H1 (cell line): ENCODE data around the gene CDH2. TPM values are rescaled to one million over a fixed set of nuclear protein-coding genes. Genes with fewer than 3 reads are reported as not detected.

Experiments used
- BCL11A ChIP-seq, 2 experiments: IDR thresholded peaks; one replicate each; pipeline ENCODE4 v1.6.1; 2011; ENCODE audit warnings: low read depth in 2 of 2, low read length in 2 of 2, mild to moderate bottlenecking in 2 of 2
- CHD1 ChIP-seq: IDR thresholded peaks from 2 replicates; pipeline ENCODE4 v1.6.1; 2012; ENCODE audit warnings: low read depth, low read length, improper control_type of control experiment
- CHD2 ChIP-seq: IDR thresholded peaks from 2 replicates; pipeline ENCODE4 v1.6.1; 2012; ENCODE audit warnings: low read length, improper control_type of control experiment
- CREB1 ChIP-seq: IDR thresholded peaks from 2 replicates; pipeline ENCODE4 v1.6.1; 2012; ENCODE audit warnings: inconsistent platforms
- POLR2A ChIP-seq, 2 experiments: IDR thresholded peaks; 1 replicate in 1 of 2; 2 replicates in 1 of 2; pipeline ENCODE4 v1.6.1; 2011; ENCODE audit warnings: low read depth in 2 of 2, low read length in 2 of 2, mild to moderate bottlenecking in 2 of 2; ENCODE audit errors: control extremely low read depth in 1 of 2
- RXRA ChIP-seq: IDR thresholded peaks from 2 replicates; pipeline ENCODE4 v1.6.1; 2011; ENCODE audit warnings: low read depth, mild to moderate bottlenecking, low read length, moderate library complexity; ENCODE audit not compliant: insufficient read depth
- SP1 ChIP-seq: IDR thresholded peaks from 2 replicates; pipeline ENCODE4 v1.6.1; 2011; ENCODE audit warnings: low read depth, low read length
- SP2 ChIP-seq: IDR thresholded peaks from 2 replicates; pipeline ENCODE4 v1.6.1; 2012; ENCODE audit warnings: mild to moderate bottlenecking, low read length, inconsistent platforms
- polyA plus RNA-seq, 7 experiments: library from polyadenylated mRNA; depleted of rRNA in 3 of 7; stranded (reverse) in 5 of 7; unstranded in 2 of 7; fragments of >200 nt in 5 of 7; fragments of 200-250 nt in 2 of 7; gene quantifications; 1 replicate in 5 of 7; 2 replicates in 1 of 7; 4 replicates in 1 of 7; pipeline versions ENCODE4 v1.2.1 to v1.2.3, GENCODE V29; 2011 to 2013; ENCODE audit warnings: missing spikeins in 2 of 7, mixed read lengths in 2 of 7
- total RNA-seq: library from RNA; stranded (reverse); fragmentation: NEBNext Ultra II Directional; extraction: Animal tissue kit (Norgen Biotek cat#: 25700); gene quantifications from 2 replicates; pipeline ENCODE4 v1.2.1, GENCODE V29; 2021
- TF ChIP-seq, protein P1 (sequence below): fragments of 300-600 bp; sonication (generic); IDR thresholded peaks from 2 replicates; pipeline ENCODE4 v1.7.1; 2012; ENCODE audit warnings: low read length, moderate library complexity, mild to moderate bottlenecking, inconsistent platforms; ENCODE audit not compliant: insufficient replicate concordance
- TF ChIP-seq, protein P2 (sequence below): IDR thresholded peaks from 2 replicates; pipeline ENCODE4 v1.6.1; 2011; ENCODE audit warnings: low read length, improper control_type of control experiment

Gene CDH2
- total and polyA plus RNA-seq, 2 of the 8 experiments (the other 6 are each of a cell fraction or from before 2014, with no cell fraction given): 15.0 to 56.5 TPM

DNA sequence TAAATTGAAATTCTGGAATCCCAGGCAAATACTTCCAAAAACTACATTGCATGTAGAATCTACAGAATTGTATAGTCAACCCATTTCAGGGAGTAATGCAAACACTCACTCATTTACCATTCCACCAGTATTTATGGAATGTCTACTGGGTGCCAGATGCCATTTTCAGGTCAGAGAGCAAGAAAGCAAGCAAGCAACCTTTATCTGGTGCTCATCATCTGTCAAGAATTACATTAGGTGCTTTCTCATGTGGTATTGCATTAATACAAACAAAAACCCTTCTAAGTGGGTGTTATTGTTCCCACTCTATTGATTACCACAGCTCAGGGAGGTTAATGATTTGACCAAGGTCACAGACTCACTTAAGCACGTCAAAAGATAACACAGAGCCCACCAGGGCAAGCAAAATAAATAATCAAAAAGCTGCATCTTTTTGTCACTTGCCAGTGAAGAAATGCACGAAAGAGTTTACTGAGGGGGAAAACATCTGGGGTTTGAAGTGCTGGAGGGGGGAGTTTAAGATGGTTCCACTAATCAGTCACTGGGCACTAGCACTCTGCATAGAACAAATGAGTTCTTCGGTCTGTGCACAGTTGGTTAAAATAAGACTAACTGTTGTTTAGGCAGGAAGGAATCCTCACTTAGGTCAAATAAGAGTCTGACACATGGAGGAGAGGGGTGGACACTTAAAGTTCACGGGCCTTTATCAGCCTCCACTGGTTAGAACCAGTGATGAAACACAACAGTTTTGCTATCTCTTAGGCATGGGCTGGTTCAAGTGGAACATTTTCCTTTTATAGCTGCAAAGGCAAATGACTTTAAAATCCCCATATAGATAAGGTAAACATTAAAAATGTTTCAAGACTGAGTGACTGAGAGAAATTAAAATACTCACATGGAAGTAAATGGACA lies 208.8 kb downstream of the CDH2 start (continued):
- TF ChIP-seq, protein P1, sequence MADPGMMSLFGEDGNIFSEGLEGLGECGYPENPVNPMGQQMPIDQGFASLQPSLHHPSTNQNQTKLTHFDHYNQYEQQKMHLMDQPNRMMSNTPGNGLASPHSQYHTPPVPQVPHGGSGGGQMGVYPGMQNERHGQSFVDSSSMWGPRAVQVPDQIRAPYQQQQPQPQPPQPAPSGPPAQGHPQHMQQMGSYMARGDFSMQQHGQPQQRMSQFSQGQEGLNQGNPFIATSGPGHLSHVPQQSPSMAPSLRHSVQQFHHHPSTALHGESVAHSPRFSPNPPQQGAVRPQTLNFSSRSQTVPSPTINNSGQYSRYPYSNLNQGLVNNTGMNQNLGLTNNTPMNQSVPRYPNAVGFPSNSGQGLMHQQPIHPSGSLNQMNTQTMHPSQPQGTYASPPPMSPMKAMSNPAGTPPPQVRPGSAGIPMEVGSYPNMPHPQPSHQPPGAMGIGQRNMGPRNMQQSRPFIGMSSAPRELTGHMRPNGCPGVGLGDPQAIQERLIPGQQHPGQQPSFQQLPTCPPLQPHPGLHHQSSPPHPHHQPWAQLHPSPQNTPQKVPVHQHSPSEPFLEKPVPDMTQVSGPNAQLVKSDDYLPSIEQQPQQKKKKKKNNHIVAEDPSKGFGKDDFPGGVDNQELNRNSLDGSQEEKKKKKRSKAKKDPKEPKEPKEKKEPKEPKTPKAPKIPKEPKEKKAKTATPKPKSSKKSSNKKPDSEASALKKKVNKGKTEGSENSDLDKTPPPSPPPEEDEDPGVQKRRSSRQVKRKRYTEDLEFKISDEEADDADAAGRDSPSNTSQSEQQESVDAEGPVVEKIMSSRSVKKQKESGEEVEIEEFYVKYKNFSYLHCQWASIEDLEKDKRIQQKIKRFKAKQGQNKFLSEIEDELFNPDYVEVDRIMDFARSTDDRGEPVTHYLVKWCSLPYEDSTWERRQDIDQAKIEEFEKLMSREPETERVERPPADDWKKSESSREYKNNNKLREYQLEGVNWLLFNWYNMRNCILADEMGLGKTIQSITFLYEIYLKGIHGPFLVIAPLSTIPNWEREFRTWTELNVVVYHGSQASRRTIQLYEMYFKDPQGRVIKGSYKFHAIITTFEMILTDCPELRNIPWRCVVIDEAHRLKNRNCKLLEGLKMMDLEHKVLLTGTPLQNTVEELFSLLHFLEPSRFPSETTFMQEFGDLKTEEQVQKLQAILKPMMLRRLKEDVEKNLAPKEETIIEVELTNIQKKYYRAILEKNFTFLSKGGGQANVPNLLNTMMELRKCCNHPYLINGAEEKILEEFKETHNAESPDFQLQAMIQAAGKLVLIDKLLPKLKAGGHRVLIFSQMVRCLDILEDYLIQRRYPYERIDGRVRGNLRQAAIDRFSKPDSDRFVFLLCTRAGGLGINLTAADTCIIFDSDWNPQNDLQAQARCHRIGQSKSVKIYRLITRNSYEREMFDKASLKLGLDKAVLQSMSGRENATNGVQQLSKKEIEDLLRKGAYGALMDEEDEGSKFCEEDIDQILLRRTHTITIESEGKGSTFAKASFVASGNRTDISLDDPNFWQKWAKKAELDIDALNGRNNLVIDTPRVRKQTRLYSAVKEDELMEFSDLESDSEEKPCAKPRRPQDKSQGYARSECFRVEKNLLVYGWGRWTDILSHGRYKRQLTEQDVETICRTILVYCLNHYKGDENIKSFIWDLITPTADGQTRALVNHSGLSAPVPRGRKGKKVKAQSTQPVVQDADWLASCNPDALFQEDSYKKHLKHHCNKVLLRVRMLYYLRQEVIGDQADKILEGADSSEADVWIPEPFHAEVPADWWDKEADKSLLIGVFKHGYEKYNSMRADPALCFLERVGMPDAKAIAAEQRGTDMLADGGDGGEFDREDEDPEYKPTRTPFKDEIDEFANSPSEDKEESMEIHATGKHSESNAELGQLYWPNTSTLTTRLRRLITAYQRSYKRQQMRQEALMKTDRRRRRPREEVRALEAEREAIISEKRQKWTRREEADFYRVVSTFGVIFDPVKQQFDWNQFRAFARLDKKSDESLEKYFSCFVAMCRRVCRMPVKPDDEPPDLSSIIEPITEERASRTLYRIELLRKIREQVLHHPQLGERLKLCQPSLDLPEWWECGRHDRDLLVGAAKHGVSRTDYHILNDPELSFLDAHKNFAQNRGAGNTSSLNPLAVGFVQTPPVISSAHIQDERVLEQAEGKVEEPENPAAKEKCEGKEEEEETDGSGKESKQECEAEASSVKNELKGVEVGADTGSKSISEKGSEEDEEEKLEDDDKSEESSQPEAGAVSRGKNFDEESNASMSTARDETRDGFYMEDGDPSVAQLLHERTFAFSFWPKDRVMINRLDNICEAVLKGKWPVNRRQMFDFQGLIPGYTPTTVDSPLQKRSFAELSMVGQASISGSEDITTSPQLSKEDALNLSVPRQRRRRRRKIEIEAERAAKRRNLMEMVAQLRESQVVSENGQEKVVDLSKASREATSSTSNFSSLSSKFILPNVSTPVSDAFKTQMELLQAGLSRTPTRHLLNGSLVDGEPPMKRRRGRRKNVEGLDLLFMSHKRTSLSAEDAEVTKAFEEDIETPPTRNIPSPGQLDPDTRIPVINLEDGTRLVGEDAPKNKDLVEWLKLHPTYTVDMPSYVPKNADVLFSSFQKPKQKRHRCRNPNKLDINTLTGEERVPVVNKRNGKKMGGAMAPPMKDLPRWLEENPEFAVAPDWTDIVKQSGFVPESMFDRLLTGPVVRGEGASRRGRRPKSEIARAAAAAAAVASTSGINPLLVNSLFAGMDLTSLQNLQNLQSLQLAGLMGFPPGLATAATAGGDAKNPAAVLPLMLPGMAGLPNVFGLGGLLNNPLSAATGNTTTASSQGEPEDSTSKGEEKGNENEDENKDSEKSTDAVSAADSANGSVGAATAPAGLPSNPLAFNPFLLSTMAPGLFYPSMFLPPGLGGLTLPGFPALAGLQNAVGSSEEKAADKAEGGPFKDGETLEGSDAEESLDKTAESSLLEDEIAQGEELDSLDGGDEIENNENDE: no peak
- TF ChIP-seq RXRA: no peak
- TF ChIP-seq POLR2A (IDR thresholded peaks at IDR 0.05; ENCODE audit: control extremely low read depth in 1 of 2, low read depth in 2 of 2, low read length in 2 of 2): no peak
- TF ChIP-seq SP2: no peak
- no peak for TF ChIP-seq SP1
- no peak for TF ChIP-seq CHD1
- TF ChIP-seq BCL11A (IDR thresholded peaks at IDR 0.05; ENCODE audit: low read depth in 2 of 2, low read length in 2 of 2): no peak
- TF ChIP-seq, protein P2, sequence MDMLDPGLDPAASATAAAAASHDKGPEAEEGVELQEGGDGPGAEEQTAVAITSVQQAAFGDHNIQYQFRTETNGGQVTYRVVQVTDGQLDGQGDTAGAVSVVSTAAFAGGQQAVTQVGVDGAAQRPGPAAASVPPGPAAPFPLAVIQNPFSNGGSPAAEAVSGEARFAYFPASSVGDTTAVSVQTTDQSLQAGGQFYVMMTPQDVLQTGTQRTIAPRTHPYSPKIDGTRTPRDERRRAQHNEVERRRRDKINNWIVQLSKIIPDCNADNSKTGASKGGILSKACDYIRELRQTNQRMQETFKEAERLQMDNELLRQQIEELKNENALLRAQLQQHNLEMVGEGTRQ: no peak
- no peak for TF ChIP-seq CHD2
- TF ChIP-seq CREB1: no peak
